ENCODE measurements around the gene HLA-F.

DNA sequence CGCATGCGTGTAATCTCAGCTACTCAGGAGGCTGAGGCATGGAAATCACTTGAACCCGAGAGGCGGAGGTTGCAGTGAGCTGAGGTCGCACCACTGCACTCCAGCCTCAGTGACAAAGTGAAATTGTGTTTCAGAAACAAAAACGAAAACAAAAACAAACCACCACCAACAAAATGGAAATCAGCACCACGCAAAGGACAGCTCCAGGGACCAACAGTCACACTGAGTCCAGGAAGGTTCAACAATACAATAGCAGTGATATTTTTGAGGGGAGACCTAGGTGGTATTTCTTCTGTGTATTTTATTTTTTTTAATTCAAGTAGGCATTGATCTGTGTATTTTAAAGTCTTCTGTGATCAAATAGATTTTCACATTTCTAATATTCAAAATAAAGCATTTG, 9.8 kb downstream of the HLA-F start:
- TF ChIP-seq, protein P1, sequence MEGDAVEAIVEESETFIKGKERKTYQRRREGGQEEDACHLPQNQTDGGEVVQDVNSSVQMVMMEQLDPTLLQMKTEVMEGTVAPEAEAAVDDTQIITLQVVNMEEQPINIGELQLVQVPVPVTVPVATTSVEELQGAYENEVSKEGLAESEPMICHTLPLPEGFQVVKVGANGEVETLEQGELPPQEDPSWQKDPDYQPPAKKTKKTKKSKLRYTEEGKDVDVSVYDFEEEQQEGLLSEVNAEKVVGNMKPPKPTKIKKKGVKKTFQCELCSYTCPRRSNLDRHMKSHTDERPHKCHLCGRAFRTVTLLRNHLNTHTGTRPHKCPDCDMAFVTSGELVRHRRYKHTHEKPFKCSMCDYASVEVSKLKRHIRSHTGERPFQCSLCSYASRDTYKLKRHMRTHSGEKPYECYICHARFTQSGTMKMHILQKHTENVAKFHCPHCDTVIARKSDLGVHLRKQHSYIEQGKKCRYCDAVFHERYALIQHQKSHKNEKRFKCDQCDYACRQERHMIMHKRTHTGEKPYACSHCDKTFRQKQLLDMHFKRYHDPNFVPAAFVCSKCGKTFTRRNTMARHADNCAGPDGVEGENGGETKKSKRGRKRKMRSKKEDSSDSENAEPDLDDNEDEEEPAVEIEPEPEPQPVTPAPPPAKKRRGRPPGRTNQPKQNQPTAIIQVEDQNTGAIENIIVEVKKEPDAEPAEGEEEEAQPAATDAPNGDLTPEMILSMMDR (conservative IDR thresholded peaks at IDR 0.05 in 1 of 2, IDR thresholded peaks at IDR 0.05 in 1 of 2; ENCODE audit: extremely low read depth in 1 of 2, insufficient read depth in 1 of 2, low read depth in 1 of 2, low read length in 2 of 2) = no peak
- TF ChIP-seq EZH2 (IDR thresholded peaks at IDR 0.05; ENCODE audit: borderline replicate concordance, low read length) = no peak
